ENCODE results near the gene PHLDA2.

DNA sequence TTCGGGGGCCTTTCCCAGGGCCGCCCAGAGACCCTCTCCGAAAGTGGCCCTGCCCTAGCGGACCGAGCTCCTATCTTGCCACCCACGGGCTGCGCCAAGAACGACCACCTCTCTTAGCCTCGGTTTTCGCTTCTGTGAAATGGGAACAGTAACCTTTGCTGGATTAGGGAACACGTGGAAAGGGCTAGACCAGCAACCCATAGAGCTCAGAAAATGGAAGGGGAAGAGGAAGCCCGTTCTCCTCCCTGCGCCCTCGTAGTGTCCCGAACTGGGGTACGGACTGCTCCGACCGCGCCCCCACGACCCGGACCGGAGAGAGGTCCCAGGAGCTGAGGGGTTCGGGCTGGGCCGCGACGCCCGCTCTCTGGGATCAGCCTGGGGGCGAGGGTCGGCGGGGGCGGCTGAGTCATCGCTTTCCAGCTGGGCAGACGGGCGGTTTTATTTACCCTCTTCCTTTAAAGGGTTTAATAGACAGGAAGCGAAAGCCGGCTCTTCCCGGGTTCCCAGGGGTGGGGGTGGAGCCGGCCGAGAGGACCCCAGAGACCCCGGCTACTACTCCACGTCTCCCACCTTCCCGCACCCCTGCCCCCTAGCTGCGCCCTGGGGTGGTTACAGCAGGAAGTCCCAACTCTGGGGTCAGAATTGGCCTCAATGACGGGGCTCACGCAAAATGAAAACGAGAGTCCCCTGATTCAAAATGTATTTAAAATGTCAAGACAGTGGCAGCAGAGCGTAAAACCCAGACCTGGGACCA is 907 bp upstream of the PHLDA2 start:
- TF ChIP-seq, protein P1, sequence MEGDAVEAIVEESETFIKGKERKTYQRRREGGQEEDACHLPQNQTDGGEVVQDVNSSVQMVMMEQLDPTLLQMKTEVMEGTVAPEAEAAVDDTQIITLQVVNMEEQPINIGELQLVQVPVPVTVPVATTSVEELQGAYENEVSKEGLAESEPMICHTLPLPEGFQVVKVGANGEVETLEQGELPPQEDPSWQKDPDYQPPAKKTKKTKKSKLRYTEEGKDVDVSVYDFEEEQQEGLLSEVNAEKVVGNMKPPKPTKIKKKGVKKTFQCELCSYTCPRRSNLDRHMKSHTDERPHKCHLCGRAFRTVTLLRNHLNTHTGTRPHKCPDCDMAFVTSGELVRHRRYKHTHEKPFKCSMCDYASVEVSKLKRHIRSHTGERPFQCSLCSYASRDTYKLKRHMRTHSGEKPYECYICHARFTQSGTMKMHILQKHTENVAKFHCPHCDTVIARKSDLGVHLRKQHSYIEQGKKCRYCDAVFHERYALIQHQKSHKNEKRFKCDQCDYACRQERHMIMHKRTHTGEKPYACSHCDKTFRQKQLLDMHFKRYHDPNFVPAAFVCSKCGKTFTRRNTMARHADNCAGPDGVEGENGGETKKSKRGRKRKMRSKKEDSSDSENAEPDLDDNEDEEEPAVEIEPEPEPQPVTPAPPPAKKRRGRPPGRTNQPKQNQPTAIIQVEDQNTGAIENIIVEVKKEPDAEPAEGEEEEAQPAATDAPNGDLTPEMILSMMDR (IDR thresholded peaks at IDR 0.05) = no peak
- 0 out of 2 replicates have a peak, but pooled peaks have one; percentile 15 for TF ChIP-seq RCOR1 (IDR thresholded peaks at IDR 0.05; ENCODE audit: low read depth, low read length)
- TF ChIP-seq CEBPB (IDR thresholded peaks at IDR 0.05) = no peak
- no peak for TF ChIP-seq POLR2A (IDR thresholded peaks at IDR 0.05; ENCODE audit: low read length)
- no peak for TF ChIP-seq JUNB (IDR thresholded peaks at IDR 0.05)
- no peak for TF ChIP-seq SMC3 (IDR thresholded peaks at IDR 0.05)
- TF ChIP-seq, protein P2, sequence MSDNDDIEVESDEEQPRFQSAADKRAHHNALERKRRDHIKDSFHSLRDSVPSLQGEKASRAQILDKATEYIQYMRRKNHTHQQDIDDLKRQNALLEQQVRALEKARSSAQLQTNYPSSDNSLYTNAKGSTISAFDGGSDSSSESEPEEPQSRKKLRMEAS (IDR thresholded peaks at IDR 0.05) = peak; percentile 87
- TF ChIP-seq RFX5 (IDR thresholded peaks at IDR 0.05) = no peak
- TF ChIP-seq MAZ (IDR thresholded peaks at IDR 0.05; ENCODE audit: borderline replicate concordance, low read depth, low read length) = no peak
- no peak for TF ChIP-seq RNF2 (IDR thresholded peaks at IDR 0.05; ENCODE audit: borderline replicate concordance, low read depth)
- TF ChIP-seq, protein P3, sequence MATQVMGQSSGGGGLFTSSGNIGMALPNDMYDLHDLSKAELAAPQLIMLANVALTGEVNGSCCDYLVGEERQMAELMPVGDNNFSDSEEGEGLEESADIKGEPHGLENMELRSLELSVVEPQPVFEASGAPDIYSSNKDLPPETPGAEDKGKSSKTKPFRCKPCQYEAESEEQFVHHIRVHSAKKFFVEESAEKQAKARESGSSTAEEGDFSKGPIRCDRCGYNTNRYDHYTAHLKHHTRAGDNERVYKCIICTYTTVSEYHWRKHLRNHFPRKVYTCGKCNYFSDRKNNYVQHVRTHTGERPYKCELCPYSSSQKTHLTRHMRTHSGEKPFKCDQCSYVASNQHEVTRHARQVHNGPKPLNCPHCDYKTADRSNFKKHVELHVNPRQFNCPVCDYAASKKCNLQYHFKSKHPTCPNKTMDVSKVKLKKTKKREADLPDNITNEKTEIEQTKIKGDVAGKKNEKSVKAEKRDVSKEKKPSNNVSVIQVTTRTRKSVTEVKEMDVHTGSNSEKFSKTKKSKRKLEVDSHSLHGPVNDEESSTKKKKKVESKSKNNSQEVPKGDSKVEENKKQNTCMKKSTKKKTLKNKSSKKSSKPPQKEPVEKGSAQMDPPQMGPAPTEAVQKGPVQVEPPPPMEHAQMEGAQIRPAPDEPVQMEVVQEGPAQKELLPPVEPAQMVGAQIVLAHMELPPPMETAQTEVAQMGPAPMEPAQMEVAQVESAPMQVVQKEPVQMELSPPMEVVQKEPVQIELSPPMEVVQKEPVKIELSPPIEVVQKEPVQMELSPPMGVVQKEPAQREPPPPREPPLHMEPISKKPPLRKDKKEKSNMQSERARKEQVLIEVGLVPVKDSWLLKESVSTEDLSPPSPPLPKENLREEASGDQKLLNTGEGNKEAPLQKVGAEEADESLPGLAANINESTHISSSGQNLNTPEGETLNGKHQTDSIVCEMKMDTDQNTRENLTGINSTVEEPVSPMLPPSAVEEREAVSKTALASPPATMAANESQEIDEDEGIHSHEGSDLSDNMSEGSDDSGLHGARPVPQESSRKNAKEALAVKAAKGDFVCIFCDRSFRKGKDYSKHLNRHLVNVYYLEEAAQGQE (IDR thresholded peaks at IDR 0.05) = no peak
- TF ChIP-seq, protein P4, sequence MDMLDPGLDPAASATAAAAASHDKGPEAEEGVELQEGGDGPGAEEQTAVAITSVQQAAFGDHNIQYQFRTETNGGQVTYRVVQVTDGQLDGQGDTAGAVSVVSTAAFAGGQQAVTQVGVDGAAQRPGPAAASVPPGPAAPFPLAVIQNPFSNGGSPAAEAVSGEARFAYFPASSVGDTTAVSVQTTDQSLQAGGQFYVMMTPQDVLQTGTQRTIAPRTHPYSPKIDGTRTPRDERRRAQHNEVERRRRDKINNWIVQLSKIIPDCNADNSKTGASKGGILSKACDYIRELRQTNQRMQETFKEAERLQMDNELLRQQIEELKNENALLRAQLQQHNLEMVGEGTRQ (IDR thresholded peaks at IDR 0.05) = no peak

All from A549 (cell line).